ENCODE data around the gene EIF3I.

The EIF3I gene

GRCh38 chr1:32199043-32199716 is 23.0 kb upstream of the EIF3I start:
- no peak for DNase-seq

- DNase-seq, result no peak
These were observed 22.5 kb upstream of the EIF3I start for GRCh38 chr1:32199717-32200072.

- DNase-seq, result no peak
These were observed 21.8 kb upstream of the EIF3I start, which contains the start of gene CCDC28B for GRCh38 chr1:32200226-32201010. TSS of gene CCDC28B (plus strand) at chr1:32200595. CDS start at chr1:32201936, 1,341 bp downstream.

- DNase-seq, result no peak
These were observed 21.0 kb upstream of the EIF3I start for GRCh38 chr1:32201011-32201855.

- DNase-seq, result no peak
These were observed 17.3 kb upstream of the EIF3I start for GRCh38 chr1:32204943-32205361.

GRCh38 chr1:32205401-32206370 is 16.5 kb upstream of the EIF3I start, which contains the start of gene IQCC:
TSS of gene IQCC (plus strand) at chr1:32205671. CDS start at chr1:32205682, 11 bp downstream.
- DNase-seq, result peak; percentile 76

- DNase-seq, result no peak
These were observed 13.7 kb upstream of the EIF3I start for GRCh38 chr1:32208469-32208868.

- DNase-seq, result no peak
These were observed 13.3 kb upstream of the EIF3I start, which contains the start of gene DCDC2B for GRCh38 chr1:32208891-32209328. TSS of gene DCDC2B (plus strand) at chr1:32209089. CDS start at chr1:32209094, 5 bp downstream.

GRCh38 chr1:32215629-32216480 is 6.4 kb upstream of the EIF3I start:
- no peak for DNase-seq

- no peak for DNase-seq
These were observed 5.6 kb upstream of the EIF3I start for GRCh38 chr1:32216566-32216965.

- no peak for DNase-seq
These were observed 3.2 kb upstream of the EIF3I start for GRCh38 chr1:32219022-32219421.

GRCh38 chr1:32220746-32221580 is 1.2 kb upstream of the EIF3I start:
- no peak for DNase-seq

GRCh38 chr1:32221581-32221979 is 627 bp upstream of the EIF3I start:
- no peak for DNase-seq

- no peak for DNase-seq
These were observed 1.5 kb downstream of the EIF3I start for GRCh38 chr1:32223683-32224082.

- DNase-seq, result no peak
These were observed 2.1 kb downstream of the EIF3I start for GRCh38 chr1:32224285-32224684.

- no peak for DNase-seq
These were observed 6.6 kb downstream of the EIF3I start for GRCh38 chr1:32228771-32229170.

- no peak for DNase-seq
These were observed 9.7 kb downstream of the EIF3I start for GRCh38 chr1:32231843-32232432.

GRCh38 chr1:32232558-32233304 is 10.5 kb downstream of the EIF3I start:
- DNase-seq, result no peak

GRCh38 chr1:32234792-32235191 is 12.6 kb downstream of the EIF3I start:
- no peak for DNase-seq
